GM21515 (cell line): ENCODE data around the gene TECR.
"Not testable (repeated sequence)": the region's sequence is repeated elsewhere in the genome, so short reads cannot be mapped to it uniquely, and the experiment has no call there.

Experiments used
- ATAC-seq: cut with Tn5 transposase; IDR thresholded peaks from one replicate; pipeline ENCODE4 v1.9.1; 2021; ENCODE audit not compliant: unreplicated experiment

Gene TECR

DNA sequence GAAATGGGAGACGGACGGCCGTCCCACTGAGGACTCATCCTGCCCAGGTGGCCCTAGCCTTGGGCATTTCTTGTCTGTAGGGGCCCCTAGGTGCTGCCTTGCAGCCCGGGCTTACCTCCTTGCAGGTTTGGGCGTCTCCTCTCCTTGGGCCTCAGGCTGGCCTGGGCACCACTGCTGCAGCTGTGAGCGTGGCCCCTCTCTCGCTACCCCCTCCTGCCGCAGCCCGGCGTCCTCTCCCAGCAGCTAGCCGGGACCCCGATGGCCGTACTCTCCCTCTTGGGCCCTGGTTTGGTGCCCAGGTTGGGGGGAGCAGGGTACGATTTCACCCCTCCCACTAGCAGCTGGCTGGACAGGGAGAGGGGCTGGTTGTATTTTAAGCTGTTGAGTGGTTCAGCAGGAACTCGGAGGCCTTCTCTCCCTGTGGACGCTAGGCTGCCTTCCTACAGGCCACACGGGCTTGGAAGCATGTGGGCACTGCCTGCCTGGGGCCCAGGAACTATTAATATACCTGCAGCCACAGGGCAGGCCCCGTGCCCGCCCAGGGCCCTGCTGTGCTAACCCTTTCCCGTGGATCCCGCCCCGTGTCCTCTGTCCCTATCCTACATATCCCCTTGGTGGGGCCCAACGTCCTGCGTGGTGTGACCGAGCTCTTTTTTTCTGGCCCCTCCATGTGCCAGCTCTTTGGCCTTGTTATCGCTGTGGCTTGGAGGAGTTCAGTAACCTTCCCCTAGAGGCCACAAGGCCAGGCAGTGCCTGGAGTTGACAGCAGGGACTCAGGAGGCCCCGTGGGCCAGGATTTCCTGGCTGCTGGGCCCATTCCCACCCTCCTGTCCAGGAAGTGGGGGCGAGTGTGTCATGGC is 30.8 kb downstream of the TECR start:
- no peak for ATAC-seq

DNA sequence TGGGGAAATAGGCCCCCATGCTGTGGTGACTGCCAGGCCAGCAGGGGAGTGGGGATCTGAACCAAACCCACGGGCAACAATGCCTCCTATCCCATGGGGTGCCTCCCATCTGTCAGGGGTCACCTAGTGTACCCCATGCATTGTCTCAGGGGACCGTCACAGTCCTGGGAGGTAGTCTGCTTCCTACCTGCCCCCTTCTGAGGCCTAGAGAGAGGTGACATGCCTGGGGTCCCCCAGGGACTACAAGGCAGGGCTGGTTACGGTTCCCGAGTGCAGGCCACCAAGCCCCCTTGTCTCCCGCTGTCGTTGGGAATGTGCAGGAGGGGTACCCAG is 31.3 kb downstream of the TECR start:
- no peak for ATAC-seq

DNA sequence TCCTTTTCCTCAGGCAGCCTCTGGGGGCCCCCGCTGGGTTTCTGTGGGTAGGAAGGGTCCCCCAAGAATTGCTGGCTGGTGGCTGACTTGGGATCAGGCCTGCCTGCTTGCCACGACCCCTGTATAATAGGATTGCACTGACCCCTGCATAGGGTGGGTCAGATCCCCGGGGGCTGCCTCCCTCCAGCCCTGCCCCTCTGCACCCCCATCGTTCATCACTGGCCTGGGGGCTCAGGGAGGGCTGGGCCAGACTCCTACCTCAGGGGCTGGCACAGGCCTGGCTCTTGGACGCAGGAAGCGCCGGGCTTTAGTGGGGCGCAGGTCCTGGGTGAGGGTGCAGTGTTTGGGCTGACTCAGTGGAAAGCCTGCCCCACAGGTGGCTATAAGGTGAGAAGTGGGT is 31.9 kb downstream of the TECR start:
- ATAC-seq: no peak

DNA sequence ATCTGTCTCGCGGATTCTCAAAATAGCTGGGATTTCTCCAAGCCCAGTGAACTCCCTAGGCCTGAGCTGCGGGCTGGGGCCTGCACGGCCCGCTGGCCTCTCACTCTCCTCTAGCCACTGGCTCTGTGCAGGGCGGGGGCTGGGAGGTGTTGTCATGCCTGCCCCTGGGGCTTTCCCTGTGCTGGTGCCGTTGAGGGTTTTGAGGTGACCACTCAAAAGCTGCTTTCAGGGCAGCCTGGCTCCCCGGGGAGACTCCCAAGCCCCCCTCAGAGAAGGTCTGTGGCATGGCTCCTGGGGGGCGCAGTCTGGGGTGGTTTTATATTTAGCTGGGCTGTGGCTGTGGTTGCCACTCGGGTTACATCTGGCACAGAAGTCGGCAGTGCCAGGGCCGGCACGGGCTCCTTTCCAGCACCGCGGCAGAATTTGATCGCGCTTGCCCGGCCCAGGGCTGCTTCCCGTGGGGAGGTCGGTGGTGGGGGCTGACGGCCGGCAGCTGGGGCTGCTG is 32.5 kb downstream of the TECR start:
- no peak for ATAC-seq

DNA sequence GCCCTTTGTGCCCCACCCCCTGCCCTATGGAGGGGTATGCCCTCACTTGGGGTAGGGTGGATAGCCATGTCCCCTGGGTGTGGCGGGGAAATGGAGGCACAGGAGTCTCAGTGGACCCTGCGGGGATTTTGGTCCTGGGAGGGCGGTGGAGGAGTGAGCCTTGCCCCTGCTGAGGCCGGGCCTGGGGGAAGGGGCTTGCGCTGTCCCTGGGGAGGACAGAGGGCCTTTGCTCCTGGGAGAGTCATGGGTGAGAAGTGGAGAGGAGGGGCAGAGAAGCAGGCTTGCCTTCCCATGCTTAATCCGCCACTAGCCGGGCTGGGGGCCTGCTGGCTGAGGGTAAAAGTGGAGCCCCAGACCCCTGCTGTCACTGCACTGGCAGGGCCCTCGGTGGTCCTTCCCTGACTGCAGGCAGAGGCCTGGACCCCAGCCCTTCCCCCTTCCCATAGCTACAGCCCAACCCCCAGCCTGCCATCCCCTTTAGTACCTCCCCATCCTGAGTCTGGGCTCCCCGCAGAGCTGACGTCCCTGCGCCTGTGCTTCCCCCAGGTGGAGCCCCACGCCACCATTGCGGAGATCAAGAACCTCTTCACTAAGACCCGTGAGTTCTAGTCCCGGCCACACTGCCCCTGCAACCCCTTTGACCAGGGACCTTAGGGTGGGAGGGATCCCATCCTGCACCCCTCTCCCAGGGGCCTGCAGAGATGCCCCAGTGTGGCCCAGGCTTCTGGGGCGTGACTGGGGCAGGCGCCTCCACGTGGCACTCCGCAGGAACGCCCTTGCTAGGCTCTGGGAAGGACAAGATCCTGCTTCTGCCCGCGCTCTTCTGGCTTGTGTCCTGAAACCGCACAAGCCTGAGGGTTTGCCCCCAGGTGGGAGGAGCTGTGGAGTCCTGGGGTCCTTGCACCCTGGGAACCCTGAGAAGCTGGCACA is 33.5 kb downstream of the TECR start:
- ATAC-seq: no peak

DNA sequence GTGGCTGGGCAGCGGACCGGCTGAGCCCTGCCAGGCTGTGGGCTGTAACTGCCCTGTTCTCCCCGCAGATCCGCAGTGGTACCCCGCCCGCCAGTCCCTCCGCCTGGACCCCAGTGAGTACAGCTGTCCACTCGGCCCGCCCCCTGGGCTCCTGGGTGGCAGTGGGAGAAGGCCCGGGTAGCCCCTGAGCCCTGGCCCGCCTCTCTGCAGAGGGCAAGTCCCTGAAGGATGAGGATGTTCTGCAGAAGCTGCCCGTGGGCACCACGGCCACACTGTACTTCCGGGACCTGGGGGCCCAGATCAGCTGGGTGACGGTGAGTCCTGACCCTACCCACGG is 34.2 kb downstream of the TECR start:
- no peak for ATAC-seq

DNA sequence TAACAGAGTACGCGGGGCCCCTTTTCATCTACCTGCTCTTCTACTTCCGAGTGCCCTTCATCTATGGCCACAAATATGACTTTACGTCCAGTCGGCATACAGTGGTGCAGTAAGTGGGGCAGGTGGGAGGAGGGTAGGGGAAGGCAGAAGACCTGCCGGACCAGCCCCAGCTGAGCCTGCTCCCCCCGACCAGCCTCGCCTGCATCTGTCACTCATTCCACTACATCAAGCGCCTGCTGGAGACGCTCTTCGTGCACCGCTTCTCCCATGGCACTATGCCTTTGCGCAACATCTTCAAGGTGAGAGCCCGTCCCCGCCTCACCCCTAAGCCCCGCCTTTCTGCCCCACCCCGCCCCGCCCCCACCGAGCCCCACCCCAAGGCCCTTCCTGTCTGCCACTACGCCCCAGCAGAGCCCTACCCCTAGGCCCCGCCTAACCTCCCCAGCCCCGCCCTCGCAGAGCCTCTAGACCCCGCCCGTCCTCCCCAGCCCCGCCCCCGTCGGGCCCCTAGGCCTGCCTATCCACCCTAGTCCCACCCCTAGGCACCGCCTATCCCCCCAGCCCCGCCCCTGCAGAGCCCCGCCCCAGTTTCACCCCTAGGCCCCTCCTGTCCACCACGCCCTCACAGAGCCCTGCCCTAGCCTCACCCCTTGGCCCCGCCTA is 34.7 kb downstream of the TECR start:
- no peak for ATAC-seq

DNA sequence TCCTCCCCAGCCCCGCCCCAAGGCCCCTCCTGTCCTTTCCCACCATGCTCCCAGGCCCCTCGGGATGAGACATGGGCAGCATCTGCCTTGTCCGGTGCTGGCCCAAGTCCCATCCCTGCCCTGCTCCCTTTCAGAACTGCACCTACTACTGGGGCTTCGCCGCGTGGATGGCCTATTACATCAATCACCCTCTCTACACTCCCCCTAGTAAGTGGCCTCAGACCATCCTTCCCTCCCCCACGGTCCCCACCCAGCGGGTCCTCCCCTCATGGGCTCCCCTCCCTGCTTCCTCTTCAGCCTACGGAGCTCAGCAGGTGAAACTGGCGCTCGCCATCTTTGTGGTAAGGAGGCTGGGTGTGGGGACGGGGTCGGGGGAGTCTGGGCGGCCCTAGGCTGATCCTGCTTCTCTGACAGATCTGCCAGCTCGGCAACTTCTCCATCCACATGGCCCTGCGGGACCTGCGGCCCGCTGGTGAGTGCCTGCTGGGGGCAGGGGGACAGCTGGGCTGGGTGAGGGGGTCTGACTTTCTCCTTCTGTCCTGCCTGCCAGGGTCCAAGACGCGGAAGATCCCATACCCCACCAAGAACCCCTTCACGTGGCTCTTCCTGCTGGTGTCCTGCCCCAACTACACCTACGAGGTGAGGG is 35.4 kb downstream of the TECR start:
- not testable (repeated sequence) for ATAC-seq

DNA sequence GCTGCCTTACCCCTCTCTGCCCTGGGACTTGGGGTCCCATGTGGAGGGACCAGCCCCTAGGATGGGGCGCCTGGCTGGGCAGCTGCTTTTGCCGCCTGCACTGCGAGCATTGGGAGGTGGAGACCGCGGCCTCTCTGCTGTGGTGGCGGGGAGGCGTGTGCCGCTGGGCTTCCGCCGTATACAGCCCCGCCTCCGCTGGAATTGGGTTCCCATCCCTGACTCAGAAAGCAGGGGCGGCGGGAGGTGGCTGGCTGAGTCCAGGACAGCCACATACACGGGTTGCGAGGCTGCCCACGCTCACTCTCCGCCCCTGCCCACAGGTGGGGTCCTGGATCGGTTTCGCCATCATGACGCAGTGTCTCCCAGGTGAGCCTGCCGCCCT is 35.9 kb downstream of the TECR start:
- no peak for ATAC-seq

DNA sequence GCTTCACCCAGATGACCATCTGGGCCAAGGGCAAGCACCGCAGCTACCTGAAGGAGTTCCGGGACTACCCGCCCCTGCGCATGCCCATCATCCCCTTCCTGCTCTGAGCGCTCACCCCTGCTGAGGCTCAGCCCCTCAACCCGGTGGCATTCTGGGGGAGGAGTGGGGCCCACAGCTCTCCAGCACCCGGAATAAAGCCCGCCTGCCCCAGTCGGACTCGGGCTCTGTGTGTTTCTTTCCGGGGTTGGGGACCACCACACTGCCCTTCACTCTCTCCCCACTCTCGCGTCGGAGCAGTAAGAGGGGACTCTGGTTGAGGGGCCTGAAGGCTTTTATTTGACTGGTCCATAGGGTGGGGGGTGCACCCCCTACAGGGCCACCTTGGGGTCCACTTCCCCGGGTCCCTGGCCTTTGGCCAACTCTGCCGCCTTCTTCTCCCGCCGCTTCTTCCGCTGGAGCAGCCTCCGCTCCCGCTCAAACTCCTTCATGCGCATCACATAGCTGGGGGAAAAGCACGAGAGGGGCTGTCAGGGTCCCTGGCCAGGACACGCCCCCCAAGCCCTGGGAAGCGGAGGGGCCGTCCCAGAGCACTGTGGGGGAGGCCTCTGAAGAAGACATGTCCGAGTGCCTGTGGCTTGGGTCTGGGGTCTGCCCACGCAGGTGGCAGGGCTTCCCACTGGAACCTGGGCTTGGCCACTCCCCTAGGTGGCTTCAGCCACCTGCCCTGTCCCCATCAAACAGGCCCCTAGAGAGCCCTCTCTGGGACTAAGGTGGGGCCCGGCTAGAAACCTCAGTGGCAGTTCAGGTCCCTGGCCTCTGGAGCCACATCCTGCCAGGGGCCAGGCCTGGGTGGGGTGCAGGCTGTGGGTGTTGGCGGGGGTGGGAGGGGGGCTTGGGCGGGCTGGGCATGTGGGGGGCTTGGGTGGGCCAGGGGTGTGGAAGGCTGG is 36.6 kb downstream of the TECR start:
- no peak for ATAC-seq

DNA sequence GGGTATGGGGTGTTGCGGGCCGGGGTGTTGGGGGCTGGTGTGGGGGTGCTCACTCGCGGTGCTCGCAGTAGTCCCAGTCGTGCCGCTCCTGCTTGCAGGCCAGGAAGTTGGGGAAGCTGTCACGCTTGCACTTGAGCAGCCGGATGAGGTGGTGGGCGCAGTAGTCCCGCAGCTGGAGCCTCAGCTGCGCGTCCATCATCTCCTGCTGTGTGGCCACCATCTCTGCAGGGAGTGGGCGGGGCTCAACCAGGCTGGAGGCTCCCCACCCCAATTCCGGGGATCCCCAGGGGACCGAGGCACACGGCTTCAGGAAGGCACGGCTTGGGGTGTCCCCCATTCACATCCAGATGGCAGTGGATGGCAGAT is 37.3 kb downstream of the TECR start:
- ATAC-seq: no peak

DNA sequence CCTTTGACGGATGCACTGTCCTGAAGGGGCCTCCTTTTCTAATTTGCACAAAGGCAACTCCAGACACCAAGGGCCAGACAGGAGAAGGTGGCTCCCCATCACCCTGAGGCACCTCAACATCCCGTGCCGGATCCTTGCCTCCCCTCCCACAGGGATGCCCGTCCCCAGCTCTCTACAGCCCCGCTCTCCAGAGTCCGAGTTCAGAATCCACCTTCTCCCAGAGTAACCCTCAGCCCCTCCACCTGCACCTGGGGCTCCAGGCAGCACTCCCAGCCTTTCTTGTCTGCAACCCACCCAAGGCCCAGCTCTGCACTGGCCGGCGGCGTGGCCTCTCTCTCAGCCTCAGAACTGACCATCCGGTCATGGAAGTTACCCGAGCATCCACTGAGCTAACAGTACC is 37.7 kb downstream of the TECR start:
- no peak for ATAC-seq

DNA sequence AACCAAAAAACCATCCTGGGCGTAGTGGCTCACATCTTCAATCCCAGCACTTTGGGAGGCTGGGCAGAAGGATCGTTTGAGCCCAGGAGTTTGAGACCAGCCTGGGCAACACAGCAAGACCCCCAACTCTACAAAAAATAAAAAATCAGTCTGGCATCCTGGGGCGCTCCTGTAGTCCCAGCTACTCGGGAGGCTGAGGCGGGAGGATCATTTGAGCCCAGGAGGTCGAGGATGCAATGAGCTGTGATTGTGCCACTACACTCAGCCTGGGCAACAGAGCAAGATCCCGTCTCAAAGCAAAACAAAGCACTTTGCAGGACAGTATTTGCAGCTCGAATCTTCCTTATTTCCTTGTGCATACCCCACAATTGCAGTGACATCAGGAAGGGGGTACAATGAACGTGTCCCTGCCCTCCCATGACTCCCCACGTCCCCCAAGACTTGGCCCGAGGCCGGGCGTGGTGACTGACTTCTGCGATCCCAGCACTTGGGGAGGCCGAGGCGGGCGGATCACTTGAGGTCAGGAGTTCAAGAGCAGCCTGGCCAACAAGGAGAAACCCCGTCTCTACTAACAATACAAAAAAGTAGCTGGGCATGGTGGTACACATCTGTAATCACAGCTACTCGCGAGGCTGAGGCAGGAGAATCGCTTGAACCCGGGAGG is 41.6 kb downstream of the TECR start:
- ATAC-seq: no peak

DNA sequence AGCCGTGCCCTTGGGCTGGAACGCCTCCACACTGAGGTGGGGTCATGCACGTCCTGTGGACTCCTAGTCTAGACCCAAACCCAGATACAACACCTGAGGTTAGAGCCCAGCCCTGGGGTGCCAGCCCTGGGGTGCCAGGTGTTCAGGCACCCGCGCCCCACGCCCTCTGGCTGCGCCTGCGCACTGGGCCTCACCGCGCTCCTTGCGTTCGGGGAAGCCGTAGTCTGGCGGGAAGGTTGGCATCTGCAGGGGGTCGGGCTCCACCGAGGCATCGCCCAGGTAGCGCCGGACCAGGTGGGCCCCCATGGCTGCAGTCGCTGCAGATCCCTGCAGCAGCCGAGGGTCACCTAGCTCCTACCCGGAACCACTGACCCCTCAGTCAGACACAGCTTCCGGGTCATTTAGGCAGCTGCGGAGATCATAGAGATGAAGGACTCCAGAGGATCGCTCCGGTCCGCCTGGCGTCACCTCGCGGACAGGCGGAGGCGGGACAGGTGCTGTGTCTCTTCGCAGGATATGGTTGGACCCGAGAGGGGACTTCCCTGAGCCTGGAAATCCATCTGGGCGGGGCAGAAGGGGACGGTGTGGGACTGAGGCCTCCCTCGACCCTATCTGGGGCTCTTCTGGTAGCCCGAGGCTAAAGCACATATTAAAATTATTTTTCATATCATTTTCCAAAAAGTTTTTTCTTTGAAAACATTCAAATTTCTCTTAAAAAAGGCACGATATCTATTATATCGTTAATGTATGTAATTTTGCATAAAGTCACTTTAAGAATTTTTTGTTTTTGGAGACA is 42.5 kb downstream of the TECR start, which contains the start of gene NDUFB7:
Gene NDUFB7, minus strand, starts transcription at position 372 of the 796 bp plus-strand sequence. Its CDS starts 66 bp downstream, at position 306.
- ATAC-seq: peak; percentile 78

DNA sequence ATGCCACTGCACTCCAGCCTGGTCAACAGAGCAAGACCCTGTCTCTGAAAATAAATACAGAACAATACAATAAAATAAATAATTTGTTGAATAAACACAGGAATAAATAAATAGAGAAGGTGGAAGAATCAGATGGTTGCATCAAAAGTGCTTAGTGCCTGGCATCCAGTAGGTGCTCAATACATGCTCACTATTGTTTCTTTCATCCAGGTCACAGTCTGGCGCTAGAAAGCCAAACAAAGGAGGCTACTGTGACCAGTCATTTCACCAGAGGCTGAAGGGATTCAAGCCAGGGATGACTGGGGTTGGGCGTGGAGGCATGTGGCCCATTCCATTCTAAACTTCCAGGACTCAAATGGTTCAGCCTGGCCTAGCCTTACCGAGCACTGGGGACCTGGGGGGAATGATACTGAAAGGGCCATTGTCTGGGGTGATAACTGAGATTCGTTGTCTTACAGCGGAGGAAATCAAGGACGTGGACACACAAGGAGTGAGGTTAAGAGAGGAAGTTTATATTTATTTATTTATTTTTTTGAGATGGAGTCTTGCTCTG is 46.1 kb downstream of the TECR start:
- no peak for ATAC-seq

DNA sequence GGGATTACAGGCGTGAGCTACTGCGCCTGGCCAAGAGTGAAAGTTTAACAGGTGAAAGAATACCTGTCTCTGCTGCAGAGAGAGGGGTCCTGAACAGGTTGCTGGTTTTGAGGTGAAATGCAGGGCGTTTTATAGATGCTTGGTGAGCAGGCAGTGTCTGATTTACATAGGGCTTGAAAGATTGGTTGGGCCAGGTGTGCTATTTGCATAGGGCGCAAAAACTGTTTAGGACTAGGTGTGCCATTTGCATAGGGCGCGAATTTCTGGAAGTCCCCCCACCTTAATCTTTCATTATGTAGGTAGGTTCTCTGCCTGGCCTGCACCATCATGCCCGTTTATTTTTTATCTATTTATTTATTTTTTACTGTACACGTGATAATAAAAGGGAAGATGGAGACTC is 47.0 kb downstream of the TECR start:
- no peak for ATAC-seq

DNA sequence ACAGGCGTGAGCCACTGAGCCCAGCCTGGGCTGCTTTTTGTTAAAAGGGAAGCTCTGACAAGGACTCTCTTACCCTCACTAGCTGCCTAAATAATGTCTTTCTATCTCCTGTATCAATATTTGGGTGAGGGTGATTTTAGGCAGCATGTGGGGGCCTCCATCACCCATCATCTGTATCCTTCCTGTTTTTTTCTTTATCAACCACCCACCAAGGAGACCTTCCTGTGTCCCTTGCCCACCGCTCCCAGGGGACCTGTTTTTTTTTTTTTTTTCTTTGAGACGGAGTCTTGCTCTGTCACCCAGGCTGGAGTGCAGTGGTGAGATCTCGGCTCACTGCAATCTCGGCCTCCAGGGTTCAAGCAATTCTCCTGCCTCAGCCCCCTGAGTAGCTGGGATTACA is 47.9 kb downstream of the TECR start:
- no peak for ATAC-seq

DNA sequence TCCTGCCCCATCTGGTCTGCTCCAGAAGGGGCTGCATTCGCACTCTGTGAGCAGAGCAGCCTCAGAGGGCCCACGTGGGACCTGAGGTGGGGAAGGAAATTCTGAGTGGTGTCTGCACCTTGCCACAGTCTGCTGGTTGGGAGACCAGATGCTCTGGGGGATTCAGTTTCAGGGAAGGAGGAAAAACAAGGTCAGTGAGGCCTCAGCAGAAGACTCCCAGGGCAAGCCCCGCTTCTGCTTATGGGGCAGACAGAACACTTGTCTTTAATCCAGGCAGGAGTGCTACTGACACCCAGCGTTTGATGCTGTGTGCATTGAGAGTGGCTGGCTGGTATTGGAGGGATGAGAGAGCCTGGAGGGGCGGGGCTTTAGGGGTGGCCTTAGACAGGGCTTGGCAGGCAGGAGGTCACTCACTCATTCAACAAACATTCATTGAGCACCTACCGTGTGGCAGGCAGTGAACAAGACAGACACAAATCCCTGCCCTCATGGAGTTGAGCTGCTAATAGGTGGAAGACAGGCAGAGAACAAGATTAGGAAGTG is 48.6 kb downstream of the TECR start:
- ATAC-seq: no peak
